HCT116 (cell line): ENCODE data around the gene ASIC3. TPM values are rescaled to one million over a fixed set of nuclear protein-coding genes. Genes with fewer than 3 reads are reported as not detected.

Experiments used
- ATAC-seq: fragments of 200-7000 bp; cut with Tn5 transposase; 2 replicates; pipeline ENCODE4 v1.9.1; 2020; ENCODE audit warnings: mild to moderate bottlenecking, moderate library complexity
- BruUV-seq: library from RNA; stranded (reverse); fragments of 400-500 nt; replicated peaks from 2 replicates; lab custom pipeline; 2021; lab: Mats Ljungman, UMichigan
- CTCF ChIA-PET: fragments of 300-600 bp; sonication (Branson Sonifier 250); formaldehyde crosslinking; loops from one replicate; lab custom pipeline; 2021; ENCODE audit warnings: antibody characterized with exemption; lab: Charles Lee
- POLR2A ChIA-PET: fragments of 300-600, 350-600 bp; sonication (Branson Sonifier 250); formaldehyde crosslinking; loops from one replicate; lab custom pipeline; 2021; ENCODE audit warnings: antibody characterized with exemption; lab: Charles Lee
- RAD21 ChIA-PET, 2 experiments: fragments of 300-600 bp; sonication (Branson Sonifier 250); formaldehyde crosslinking; loops; one replicate each; lab custom pipeline; 2023; ENCODE audit warnings: low total read pairs in 2 of 2; ENCODE audit not compliant: uncharacterized antibody in 2 of 2, unreplicated experiment in 2 of 2, low non-redundant PET in 1 of 2; lab: Charles Lee
- DNase-seq: peaks from one replicate; pipeline ENCODE4 v3.0.0-alpha.2; 2010; ENCODE audit warnings: low read depth, low spot score
- H2AFZ ChIP-seq: fragments of 200-600 bp; shearing (Covaris generic), sonication (generic); 2 replicates; pipeline ENCODE4 v1.6.1; 2017; ENCODE audit warnings: low read depth, mixed run types, mixed read lengths, antibody characterized with exemption, low read length; ENCODE audit not compliant: poor library complexity, severe bottlenecking
- H3K27ac ChIP-seq: 2 replicates; pipeline ENCODE4 v1.5.1; 2012; ENCODE audit warnings: low read depth, low read length
- H3K27me3 ChIP-seq: fragments of 200-600 bp; sonication (generic); 2 replicates; pipeline ENCODE4 v1.6.1; 2016; ENCODE audit warnings: mixed run types, low read length, mixed read lengths; ENCODE audit not compliant: insufficient read depth
- H3K36me3 ChIP-seq, 2 experiments: fragments of 200-500 bp in 1 of 2; fragments of 200-600 bp in 1 of 2; sonication (Bioruptor generic) in 1 of 2; sonication (generic) in 1 of 2; 2 replicates each; pipeline versions ENCODE4 v1.5.1 to v1.6.1; 2014 to 2016; ENCODE audit warnings: low read length in 2 of 2, inconsistent platforms in 1 of 2, mixed read lengths in 1 of 2, mixed run types in 1 of 2; ENCODE audit not compliant: insufficient read depth in 2 of 2, control insufficient read depth in 1 of 2
- H3K4me1 ChIP-seq, 2 experiments: fragments of 200-600 bp in 1 of 2; sonication (generic) in 1 of 2; 2 replicates each; pipeline versions ENCODE4 v1.5.1 to v1.6.1; 2012 to 2017; ENCODE audit warnings: low read length in 2 of 2, inconsistent platforms in 1 of 2, mild to moderate bottlenecking in 1 of 2, mixed read lengths in 1 of 2, mixed run types in 1 of 2, moderate library complexity in 1 of 2; ENCODE audit not compliant: insufficient read depth in 2 of 2, control insufficient read depth in 1 of 2
- H3K4me2 ChIP-seq: fragments of 200-600 bp; sonication (generic); 2 replicates; pipeline ENCODE4 v1.6.1; 2017; ENCODE audit warnings: mixed run types, low read length, mixed read lengths
- H3K4me3 ChIP-seq, 2 experiments: fragments of 200-600 bp in 1 of 2; sonication (generic) in 1 of 2; replicated peaks in 1 of 2; 2 replicates each; pipeline ENCODE4 v1.5.1; 2011 to 2016; ENCODE audit warnings: low read length in 2 of 2, control low read depth in 1 of 2, low read depth in 1 of 2, mild to moderate bottlenecking in 1 of 2, mixed read lengths in 1 of 2, mixed run types in 1 of 2
- H3K79me2 ChIP-seq: fragments of 200-600 bp; sonication (generic); 2 replicates; pipeline ENCODE4 v1.6.1; 2017; ENCODE audit warnings: mild to moderate bottlenecking, mixed run types, low read length, moderate library complexity, mixed read lengths; ENCODE audit not compliant: insufficient read depth
- H3K9ac ChIP-seq: fragments of 200-600 bp; sonication (generic); 2 replicates; pipeline ENCODE4 v1.6.1; 2016; ENCODE audit warnings: low read length, mixed read lengths
- H3K9me2 ChIP-seq: fragments of 200-600 bp; sonication (generic), shearing (Covaris generic); 2 replicates; pipeline ENCODE4 v1.6.1; 2017; ENCODE audit warnings: mixed run types, mild to moderate bottlenecking, moderate library complexity; ENCODE audit not compliant: insufficient read depth
- H3K9me3 ChIP-seq, 2 experiments: fragments of 200-500 bp in 1 of 2; fragments of 200-600 bp in 1 of 2; sonication (Bioruptor generic) in 1 of 2; sonication (generic) in 1 of 2; 2 replicates each; pipeline ENCODE4 v1.6.1; 2014 to 2017; ENCODE audit warnings: low read length in 2 of 2, mixed read lengths in 2 of 2, inconsistent platforms in 1 of 2, low read depth in 1 of 2, mild to moderate bottlenecking in 1 of 2, mixed run types in 1 of 2, moderate library complexity in 1 of 2; ENCODE audit not compliant: control insufficient read depth in 1 of 2, insufficient read depth in 1 of 2
- H4K20me1 ChIP-seq: fragments of 200-600 bp; sonication (generic), shearing (Covaris generic); 2 replicates; pipeline ENCODE4 v1.6.1; 2017; ENCODE audit warnings: mixed run types, mild to moderate bottlenecking, moderate library complexity; ENCODE audit not compliant: insufficient read depth
- FOSL1 ChIP-seq: IDR thresholded peaks from 2 replicates; pipeline ENCODE4 v1.6.1; 2012; ENCODE audit warnings: low read depth
- POLR2AphosphoS5 ChIP-seq: IDR thresholded peaks from 2 replicates; pipeline ENCODE4 v1.6.1; 2011; ENCODE audit warnings: mild to moderate bottlenecking, low read depth, low read length, moderate library complexity
- SIN3A ChIP-seq: IDR thresholded peaks from 2 replicates; pipeline ENCODE4 v1.6.1; 2012; ENCODE audit warnings: low read depth
- SRF ChIP-seq: IDR thresholded peaks from 2 replicates; pipeline ENCODE4 v1.6.1; 2012; ENCODE audit warnings: low read depth
- intact Hi-C: fragments of 100-400 bp; cut with micrococcal nuclease; formaldehyde crosslinking; loops from 2 replicates; pipeline ENCODE4 v1.10.0; 2022
- total RNA-seq: library from RNA; stranded (reverse); gene quantifications from one replicate; pipeline ENCODE4 v1.2.1, GENCODE V29; 2021; ENCODE audit not compliant: unreplicated experiment
- TF ChIP-seq, protein P1 (sequence below): IDR thresholded peaks from 2 replicates; pipeline ENCODE4 v1.6.1; 2012
- TF ChIP-seq, protein P2 (sequence below), 3 experiments: fragments of 200-600 bp in 1 of 3; sonication (generic) in 1 of 3; IDR thresholded peaks in 2 of 3; conservative IDR thresholded peaks in 1 of 3; 2 replicates each; pipeline ENCODE4 v1.5.1; 2012 to 2017; ENCODE audit warnings: low read depth in 2 of 3, low read length in 2 of 3, antibody characterized with exemption in 1 of 3, borderline replicate concordance in 1 of 3, control low read depth in 1 of 3, mild to moderate bottlenecking in 1 of 3, mixed read lengths in 1 of 3, mixed run types in 1 of 3, moderate library complexity in 1 of 3; ENCODE audit not compliant: insufficient read depth in 1 of 3
- TF ChIP-seq, protein P3 (sequence below): IDR thresholded peaks from 2 replicates; pipeline ENCODE4 v1.6.1; 2011; ENCODE audit warnings: mild to moderate bottlenecking, low read length, moderate library complexity; ENCODE audit not compliant: insufficient replicate concordance; ENCODE audit errors: extremely low read depth
- TF ChIP-seq, protein P4 (sequence below): IDR thresholded peaks from 2 replicates; pipeline ENCODE4 v1.6.1; 2012; ENCODE audit warnings: low read depth

Gene ASIC3
- total RNA-seq, 1 experiment from 2014 or later, result 4.4 TPM

DNA sequence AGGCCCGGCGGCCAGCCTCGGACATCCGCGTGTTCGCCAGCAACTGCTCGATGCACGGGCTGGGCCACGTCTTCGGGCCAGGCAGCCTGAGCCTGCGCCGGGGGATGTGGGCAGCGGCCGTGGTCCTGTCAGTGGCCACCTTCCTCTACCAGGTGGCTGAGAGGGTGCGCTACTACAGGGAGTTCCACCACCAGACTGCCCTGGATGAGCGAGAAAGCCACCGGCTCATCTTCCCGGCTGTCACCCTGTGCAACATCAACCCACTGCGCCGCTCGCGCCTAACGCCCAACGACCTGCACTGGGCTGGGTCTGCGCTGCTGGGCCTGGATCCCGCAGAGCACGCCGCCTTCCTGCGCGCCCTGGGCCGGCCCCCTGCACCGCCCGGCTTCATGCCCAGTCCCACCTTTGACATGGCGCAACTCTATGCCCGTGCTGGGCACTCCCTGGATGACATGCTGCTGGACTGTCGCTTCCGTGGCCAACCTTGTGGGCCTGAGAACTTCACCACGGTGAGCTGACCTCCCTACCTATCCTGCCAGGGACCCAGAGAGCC is 656 bp downstream of the ASIC3 start:
- BruUV-seq, result no TSS peak
- ATAC-seq, result no peak
- H4K20me1 ChIP-seq, result no peaks in the 10 kb centered on the region
- no peak overlapping the region for H3K4me2 ChIP-seq
- ChIA-PET POLR2A (no interaction called here), RAD21 (no interaction called here), CTCF (no interaction called here)
- no peak overlapping the region for H3K9ac ChIP-seq
- H3K9me2 ChIP-seq, result no peaks in the 10 kb centered on the region
- H3K4me3 ChIP-seq, result no peak overlapping the region
- intact Hi-C loops, result no loop called here
- H3K27me3 ChIP-seq, result no peaks in the 10 kb centered on the region
- no peaks in the 10 kb centered on the region for H3K9me3 ChIP-seq
- H3K36me3 ChIP-seq, result no peaks in the 10 kb centered on the region
- H3K27ac ChIP-seq, result no peak overlapping the region
- H3K79me2 ChIP-seq, result no peaks in the 10 kb centered on the region
- no peaks in the 10 kb centered on the region for H3K4me1 ChIP-seq
- TF ChIP-seq, protein P1, sequence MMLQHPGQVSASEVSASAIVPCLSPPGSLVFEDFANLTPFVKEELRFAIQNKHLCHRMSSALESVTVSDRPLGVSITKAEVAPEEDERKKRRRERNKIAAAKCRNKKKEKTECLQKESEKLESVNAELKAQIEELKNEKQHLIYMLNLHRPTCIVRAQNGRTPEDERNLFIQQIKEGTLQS, result no peak
- TF ChIP-seq POLR2AphosphoS5, result no peak
- TF ChIP-seq, protein P2, sequence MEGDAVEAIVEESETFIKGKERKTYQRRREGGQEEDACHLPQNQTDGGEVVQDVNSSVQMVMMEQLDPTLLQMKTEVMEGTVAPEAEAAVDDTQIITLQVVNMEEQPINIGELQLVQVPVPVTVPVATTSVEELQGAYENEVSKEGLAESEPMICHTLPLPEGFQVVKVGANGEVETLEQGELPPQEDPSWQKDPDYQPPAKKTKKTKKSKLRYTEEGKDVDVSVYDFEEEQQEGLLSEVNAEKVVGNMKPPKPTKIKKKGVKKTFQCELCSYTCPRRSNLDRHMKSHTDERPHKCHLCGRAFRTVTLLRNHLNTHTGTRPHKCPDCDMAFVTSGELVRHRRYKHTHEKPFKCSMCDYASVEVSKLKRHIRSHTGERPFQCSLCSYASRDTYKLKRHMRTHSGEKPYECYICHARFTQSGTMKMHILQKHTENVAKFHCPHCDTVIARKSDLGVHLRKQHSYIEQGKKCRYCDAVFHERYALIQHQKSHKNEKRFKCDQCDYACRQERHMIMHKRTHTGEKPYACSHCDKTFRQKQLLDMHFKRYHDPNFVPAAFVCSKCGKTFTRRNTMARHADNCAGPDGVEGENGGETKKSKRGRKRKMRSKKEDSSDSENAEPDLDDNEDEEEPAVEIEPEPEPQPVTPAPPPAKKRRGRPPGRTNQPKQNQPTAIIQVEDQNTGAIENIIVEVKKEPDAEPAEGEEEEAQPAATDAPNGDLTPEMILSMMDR (IDR thresholded peaks at IDR 0.05 in 2 of 3, conservative IDR thresholded peaks at IDR 0.05 in 1 of 3; ENCODE audit: borderline replicate concordance in 1 of 3, insufficient read depth in 1 of 3, low read depth in 2 of 3, low read length in 2 of 3), result no peak
- TF ChIP-seq SIN3A, result no peak
- DNase-seq, result no peak
- H2AFZ ChIP-seq, result no peak overlapping the region

DNA sequence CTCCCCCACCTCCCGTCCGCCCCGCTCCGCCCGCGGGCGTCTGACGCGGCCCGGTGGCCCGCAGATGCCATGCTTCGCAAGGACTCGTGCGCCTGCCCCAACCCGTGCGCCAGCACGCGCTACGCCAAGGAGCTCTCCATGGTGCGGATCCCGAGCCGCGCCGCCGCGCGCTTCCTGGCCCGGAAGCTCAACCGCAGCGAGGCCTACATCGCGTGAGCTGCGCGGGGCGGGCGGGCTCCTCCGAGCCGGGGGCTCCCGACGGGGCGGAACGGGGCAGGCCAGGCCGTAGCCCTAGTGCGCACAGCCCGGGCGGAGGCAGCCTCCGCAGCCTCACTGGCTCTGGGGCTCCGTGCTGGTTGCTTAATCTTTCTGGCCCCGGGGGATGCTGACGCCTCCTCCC is 2.8 kb downstream of the ASIC3 start:
- Histone ChIP-seq H3K9me3 (no peaks in the 10 kb centered on the region), H2AFZ (no peak overlapping the region), H3K4me1 (no peaks in the 10 kb centered on the region), H3K9me2 (no peaks in the 10 kb centered on the region), H3K27ac (no peak overlapping the region), H3K79me2 (no peaks in the 10 kb centered on the region), H3K9ac (no peak overlapping the region), H3K4me3 (no peak overlapping the region), H3K36me3 (no peaks in the 10 kb centered on the region), H3K4me2 (no peak overlapping the region), H4K20me1 (no peaks in the 10 kb centered on the region), H3K27me3 (no peaks in the 10 kb centered on the region)
- POLR2A ChIA-PET, result interaction anchor here (0.7 kb wide), 1 partner anchor 20 kb away, joined by 3 read pairs; no protein-coding TSS in a partner anchor
- RAD21 ChIA-PET, result no interaction called here
- ATAC-seq (no peak), DNase-seq (no peak)
- CTCF ChIA-PET, result no interaction called here
- intact Hi-C loops, result no loop called here
- BruUV-seq, result no TSS peak
- no peak for TF ChIP-seq SRF
- TF ChIP-seq FOSL1, result no peak
- TF ChIP-seq, protein P3, sequence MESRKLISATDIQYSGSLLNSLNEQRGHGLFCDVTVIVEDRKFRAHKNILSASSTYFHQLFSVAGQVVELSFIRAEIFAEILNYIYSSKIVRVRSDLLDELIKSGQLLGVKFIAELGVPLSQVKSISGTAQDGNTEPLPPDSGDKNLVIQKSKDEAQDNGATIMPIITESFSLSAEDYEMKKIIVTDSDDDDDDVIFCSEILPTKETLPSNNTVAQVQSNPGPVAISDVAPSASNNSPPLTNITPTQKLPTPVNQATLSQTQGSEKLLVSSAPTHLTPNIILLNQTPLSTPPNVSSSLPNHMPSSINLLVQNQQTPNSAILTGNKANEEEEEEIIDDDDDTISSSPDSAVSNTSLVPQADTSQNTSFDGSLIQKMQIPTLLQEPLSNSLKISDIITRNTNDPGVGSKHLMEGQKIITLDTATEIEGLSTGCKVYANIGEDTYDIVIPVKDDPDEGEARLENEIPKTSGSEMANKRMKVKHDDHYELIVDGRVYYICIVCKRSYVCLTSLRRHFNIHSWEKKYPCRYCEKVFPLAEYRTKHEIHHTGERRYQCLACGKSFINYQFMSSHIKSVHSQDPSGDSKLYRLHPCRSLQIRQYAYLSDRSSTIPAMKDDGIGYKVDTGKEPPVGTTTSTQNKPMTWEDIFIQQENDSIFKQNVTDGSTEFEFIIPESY, result no peak
- TF ChIP-seq, protein P4, sequence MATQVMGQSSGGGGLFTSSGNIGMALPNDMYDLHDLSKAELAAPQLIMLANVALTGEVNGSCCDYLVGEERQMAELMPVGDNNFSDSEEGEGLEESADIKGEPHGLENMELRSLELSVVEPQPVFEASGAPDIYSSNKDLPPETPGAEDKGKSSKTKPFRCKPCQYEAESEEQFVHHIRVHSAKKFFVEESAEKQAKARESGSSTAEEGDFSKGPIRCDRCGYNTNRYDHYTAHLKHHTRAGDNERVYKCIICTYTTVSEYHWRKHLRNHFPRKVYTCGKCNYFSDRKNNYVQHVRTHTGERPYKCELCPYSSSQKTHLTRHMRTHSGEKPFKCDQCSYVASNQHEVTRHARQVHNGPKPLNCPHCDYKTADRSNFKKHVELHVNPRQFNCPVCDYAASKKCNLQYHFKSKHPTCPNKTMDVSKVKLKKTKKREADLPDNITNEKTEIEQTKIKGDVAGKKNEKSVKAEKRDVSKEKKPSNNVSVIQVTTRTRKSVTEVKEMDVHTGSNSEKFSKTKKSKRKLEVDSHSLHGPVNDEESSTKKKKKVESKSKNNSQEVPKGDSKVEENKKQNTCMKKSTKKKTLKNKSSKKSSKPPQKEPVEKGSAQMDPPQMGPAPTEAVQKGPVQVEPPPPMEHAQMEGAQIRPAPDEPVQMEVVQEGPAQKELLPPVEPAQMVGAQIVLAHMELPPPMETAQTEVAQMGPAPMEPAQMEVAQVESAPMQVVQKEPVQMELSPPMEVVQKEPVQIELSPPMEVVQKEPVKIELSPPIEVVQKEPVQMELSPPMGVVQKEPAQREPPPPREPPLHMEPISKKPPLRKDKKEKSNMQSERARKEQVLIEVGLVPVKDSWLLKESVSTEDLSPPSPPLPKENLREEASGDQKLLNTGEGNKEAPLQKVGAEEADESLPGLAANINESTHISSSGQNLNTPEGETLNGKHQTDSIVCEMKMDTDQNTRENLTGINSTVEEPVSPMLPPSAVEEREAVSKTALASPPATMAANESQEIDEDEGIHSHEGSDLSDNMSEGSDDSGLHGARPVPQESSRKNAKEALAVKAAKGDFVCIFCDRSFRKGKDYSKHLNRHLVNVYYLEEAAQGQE, result no peak
